ENCODE results near the gene MAGED1. TPM values are rescaled to one million over a fixed set of nuclear protein-coding genes. Genes with fewer than 3 reads are reported as not detected.

Gene MAGED1
- total and polyA plus RNA-seq, 12 donors = 47.9 to 363 (median 265) TPM

DNA sequence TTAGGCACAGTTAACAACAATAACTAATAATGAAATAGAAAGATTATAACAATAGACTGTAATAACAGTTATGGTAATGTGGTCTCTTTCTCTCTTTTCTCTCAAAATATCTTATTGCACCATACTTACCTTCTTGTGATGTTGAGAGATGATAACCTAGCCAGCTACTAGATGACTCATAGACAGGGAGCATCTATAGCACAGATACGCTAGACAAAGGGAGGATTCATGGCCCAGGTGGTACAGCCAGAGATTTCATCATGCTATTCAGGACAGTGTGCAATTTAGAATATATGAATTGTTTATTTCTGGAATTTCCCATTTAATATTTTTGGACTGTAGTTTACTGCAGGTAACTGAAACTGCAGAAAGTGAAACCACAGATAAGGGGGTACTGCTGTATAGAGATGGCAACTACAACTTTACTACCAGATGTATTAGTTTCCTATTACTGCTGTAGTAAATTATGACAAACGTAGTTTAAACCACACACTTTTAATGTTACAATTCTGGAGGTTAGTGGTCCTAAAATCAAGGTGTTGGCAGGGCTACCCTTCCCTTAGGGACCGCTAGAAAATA lies 41.8 kb upstream of the MAGED1 start:
- no peak for DNase-seq
- WGBS, 4 donors = 66 to 85% (median 75%) methylated on average over 3 of the region's 3 CpGs
- intact Hi-C loops (cut with DNase I) = no loop called here
- H3K4me3 ChIP-seq = no peak overlapping the region
- no peaks in the 10 kb centered on the region for H3K36me3 ChIP-seq (replicated peaks in 1 of 2)
- no peaks in the 10 kb centered on the region for H3K4me1 ChIP-seq (replicated peaks in 1 of 2)
- TF ChIP-seq, protein P1, sequence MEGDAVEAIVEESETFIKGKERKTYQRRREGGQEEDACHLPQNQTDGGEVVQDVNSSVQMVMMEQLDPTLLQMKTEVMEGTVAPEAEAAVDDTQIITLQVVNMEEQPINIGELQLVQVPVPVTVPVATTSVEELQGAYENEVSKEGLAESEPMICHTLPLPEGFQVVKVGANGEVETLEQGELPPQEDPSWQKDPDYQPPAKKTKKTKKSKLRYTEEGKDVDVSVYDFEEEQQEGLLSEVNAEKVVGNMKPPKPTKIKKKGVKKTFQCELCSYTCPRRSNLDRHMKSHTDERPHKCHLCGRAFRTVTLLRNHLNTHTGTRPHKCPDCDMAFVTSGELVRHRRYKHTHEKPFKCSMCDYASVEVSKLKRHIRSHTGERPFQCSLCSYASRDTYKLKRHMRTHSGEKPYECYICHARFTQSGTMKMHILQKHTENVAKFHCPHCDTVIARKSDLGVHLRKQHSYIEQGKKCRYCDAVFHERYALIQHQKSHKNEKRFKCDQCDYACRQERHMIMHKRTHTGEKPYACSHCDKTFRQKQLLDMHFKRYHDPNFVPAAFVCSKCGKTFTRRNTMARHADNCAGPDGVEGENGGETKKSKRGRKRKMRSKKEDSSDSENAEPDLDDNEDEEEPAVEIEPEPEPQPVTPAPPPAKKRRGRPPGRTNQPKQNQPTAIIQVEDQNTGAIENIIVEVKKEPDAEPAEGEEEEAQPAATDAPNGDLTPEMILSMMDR (IDR thresholded peaks at IDR 0.05) = no peak
- no peak for TF ChIP-seq POLR2A (IDR thresholded peaks at IDR 0.05)
- no peak overlapping the region for H3K27ac ChIP-seq
- H3K9me3 ChIP-seq (replicated peaks in 1 of 3) = no peaks in the 10 kb centered on the region
- H3K27me3 ChIP-seq = peaks cover 7% of the 10 kb centered on the region

DNA sequence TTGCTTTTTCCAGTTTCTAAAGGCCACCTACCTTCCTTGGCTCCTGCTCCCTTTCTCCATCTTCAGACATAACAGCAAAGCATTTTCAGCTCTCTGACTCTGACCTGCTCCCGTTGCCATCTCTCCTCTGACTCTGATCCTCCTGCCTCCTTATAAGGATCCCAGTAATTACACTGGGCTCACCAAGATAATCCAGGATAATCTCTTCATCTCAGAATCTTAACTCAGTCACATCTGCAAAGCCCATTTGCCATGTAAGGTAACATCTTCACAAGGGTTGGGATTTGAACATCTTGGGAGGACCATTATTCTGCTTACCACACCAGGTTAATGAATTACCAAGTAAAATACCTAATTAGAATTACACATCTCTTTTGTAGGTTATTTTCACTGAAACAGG lies 41.3 kb upstream of the MAGED1 start:
- Histone ChIP-seq H3K27ac (no peak overlapping the region), H3K4me3 (no peak overlapping the region), H3K36me3 (replicated peaks in 1 of 2) (no peaks in the 10 kb centered on the region), H3K9me3 (replicated peaks in 1 of 3) (no peaks in the 10 kb centered on the region), H3K27me3 (peaks cover 7% of the 10 kb centered on the region), H3K4me1 (replicated peaks in 1 of 2) (no peaks in the 10 kb centered on the region)
- DNase-seq = no peak
- intact Hi-C loops (cut with DNase I) = no loop called here
- 71 to 94% (median 80%) methylated on average over 1 of the region's 1 CpG for WGBS, 4 donors
- TF ChIP-seq, protein P1 (IDR thresholded peaks at IDR 0.05) = no peak
- TF ChIP-seq POLR2A (IDR thresholded peaks at IDR 0.05) = no peak

DNA sequence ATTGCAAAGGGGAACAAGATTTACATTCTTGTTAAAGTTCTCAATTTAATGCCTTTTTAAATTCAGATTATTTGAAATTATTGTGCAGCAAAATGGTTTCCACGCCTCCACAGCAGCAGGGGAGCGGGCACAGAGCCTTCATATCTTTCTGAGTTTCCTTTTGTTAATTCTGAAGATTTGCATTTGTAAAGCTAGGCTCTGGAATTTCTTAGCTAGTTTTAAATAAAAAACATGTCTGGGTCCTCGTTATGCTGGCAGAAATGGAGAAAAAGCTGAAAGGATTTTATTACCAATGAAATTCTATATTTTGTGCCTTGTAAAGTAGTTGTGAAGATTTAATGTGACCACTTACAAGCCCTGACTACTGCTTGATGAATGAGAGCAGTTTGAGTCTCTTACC lies 40.8 kb upstream of the MAGED1 start:
- H3K9me3 ChIP-seq (replicated peaks in 1 of 3) = no peaks in the 10 kb centered on the region
- TF ChIP-seq POLR2A (IDR thresholded peaks at IDR 0.05) = no peak
- TF ChIP-seq, protein P1 (IDR thresholded peaks at IDR 0.05) = no peak
- WGBS, 4 donors = 53 to 97% (median 75%) methylated on average over 3 of the region's 3 CpGs
- H3K4me1 ChIP-seq (replicated peaks in 1 of 2) = no peaks in the 10 kb centered on the region
- no peaks in the 10 kb centered on the region for H3K36me3 ChIP-seq (replicated peaks in 1 of 2)
- no peak overlapping the region for H3K27ac ChIP-seq
- intact Hi-C loops (cut with DNase I) = no loop called here
- DNase-seq = no peak
- H3K4me3 ChIP-seq = no peak overlapping the region
- H3K27me3 ChIP-seq = peaks cover 7% of the 10 kb centered on the region

DNA sequence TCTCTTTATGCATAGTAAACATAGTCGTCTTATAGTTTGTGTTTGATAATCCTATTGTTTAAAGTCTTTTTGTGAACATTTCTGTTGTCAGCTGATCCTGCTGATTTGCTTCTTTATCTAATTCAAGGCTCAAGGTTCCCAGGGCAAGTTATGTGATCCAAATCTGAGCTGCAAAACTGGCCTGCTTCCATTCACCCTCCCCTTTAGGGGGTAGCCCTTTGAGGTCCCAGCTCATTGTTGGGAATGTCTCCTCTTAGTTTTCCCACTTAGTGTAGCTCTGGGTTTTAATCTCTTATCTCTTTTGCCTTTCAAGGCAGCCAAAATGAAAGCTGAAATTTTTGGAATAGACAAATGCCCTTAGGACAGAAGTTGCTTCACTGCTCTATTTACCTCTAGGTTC lies 40.2 kb upstream of the MAGED1 start:
- Histone ChIP-seq H3K4me3 (no peak overlapping the region), H3K27me3 (peaks cover 7% of the 10 kb centered on the region), H3K36me3 (replicated peaks in 1 of 2) (no peaks in the 10 kb centered on the region), H3K27ac (no peak overlapping the region), H3K9me3 (replicated peaks in 1 of 3) (no peaks in the 10 kb centered on the region), H3K4me1 (replicated peaks in 1 of 2) (no peaks in the 10 kb centered on the region)
- WGBS, 4 donors = 24 to 49% (median 31%) methylated on average over 1 of the region's 1 CpG
- DNase-seq = no peak
- TF ChIP-seq, protein P1 (IDR thresholded peaks at IDR 0.05) = no peak
- no peak for TF ChIP-seq POLR2A (IDR thresholded peaks at IDR 0.05)
- intact Hi-C loops (cut with DNase I) = no loop called here
